BE2C (cell line): ENCODE measurements around the gene PCDHGB2.
"Not testable (repeated sequence)": the region's sequence is repeated elsewhere in the genome, so short reads cannot be mapped to it uniquely, and the experiment has no call there.

Experiments
- DNase-seq: peaks from one replicate; pipeline ENCODE4 v3.0.0-alpha.2; 2020
- H3K27me3 ChIP-seq: fragments of 250-450 bp; sonication (Bioruptor Pico); 2 replicates; pipeline ENCODE4 v1.5.1; 2020; ENCODE audit warnings: mild to moderate bottlenecking
- H3K36me3 ChIP-seq: fragments of 250-450 bp; sonication (Bioruptor Pico); 2 replicates; pipeline ENCODE4 v1.5.1; 2020; ENCODE audit warnings: mild to moderate bottlenecking
- H3K4me1 ChIP-seq: fragments of 250-450 bp; sonication (Bioruptor Pico); 2 replicates; pipeline ENCODE4 v1.5.1; 2020
- H3K4me3 ChIP-seq: 2 replicates; pipeline ENCODE4 v1.5.1; 2011; ENCODE audit warnings: low read depth, low read length
- H3K9me3 ChIP-seq: fragments of 250-450 bp; sonication (Bioruptor Pico); 2 replicates; pipeline ENCODE4 v1.5.1; 2020
- CTCF ChIP-seq: IDR thresholded peaks from 2 replicates; pipeline ENCODE4 v1.5.1; 2012; ENCODE audit warnings: mild to moderate bottlenecking, low read depth, low read length

Gene PCDHGB2

GRCh38 chr5:141342773-141343172, 17.0 kb upstream of the PCDHGB2 start:
- Histone ChIP-seq H3K4me1 (no peaks in the 10 kb centered on the region; the same call in 1 of the 2 replicates), H3K36me3 (peaks cover 3% of the 10 kb centered on the region; the same call in 1 of the 2 replicates), H3K4me3 (no peak overlapping the region), H3K27me3 (no peaks in the 10 kb centered on the region), H3K9me3 (peaks cover 4% of the 10 kb centered on the region)
- no peak for TF ChIP-seq CTCF
- no peak for DNase-seq

DNA sequence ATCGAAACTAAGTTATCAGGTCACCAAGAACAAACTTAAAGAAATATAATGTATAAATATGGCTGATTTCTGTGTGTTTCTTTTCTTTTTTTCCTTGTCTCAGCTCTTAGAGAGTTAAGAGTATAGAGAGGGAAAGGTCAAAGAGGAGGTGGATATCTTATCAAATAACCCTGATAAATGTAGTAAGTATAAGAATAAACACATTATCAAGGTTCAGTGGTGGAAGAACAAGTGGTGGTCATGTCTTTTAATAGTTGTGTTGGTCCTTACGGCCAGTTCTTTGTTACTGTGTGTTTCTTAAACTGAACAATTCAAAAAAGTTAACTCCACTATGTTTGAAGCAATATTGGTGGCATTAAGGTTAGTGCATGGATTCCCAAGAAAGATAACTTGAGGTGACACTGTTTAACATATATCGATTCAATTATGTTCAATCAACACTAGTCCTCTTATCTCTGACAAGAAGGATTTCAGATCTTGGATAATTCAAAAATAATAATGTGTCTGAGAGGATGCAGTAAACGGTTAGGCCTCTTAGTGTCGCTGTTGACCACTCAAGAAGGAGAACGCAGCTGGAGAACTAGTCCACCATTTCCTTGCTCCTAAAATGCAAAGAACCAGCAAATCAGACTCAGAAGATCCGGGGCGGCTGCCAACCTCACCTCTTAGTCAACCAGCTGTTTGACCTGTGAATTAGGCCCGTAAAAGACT, 16.4 kb upstream of the PCDHGB2 start, which contains the start of gene PCDHGA3:
TSS of gene PCDHGA3 (plus strand) at position 588 of the 711 bp plus-strand sequence. CDS start 205 bp downstream, outside the sequence.
- DNase-seq = peak; percentile 41
- TF ChIP-seq CTCF = peak; percentile 68
- no peak within 1 kb of the TSS for H3K4me3 ChIP-seq

GRCh38 chr5:141343953-141344463, 15.8 kb upstream of the PCDHGB2 start:
- DNase-seq = no peak
- no peak for TF ChIP-seq CTCF
- Histone ChIP-seq H3K27me3 (no peaks in the 10 kb centered on the region), H3K4me1 (no peaks in the 10 kb centered on the region; the same call in 1 of the 2 replicates), H3K4me3 (no peak overlapping the region), H3K36me3 (peaks cover 3% of the 10 kb centered on the region; the same call in 1 of the 2 replicates), H3K9me3 (peaks cover 4% of the 10 kb centered on the region)

More for the DNA sequence above, 16.4 kb upstream of the PCDHGB2 start, which contains the start of gene PCDHGA3:
- Histone ChIP-seq H3K27me3 (no peaks in the 10 kb centered on the region), H3K4me1 (no peaks in the 10 kb centered on the region; the same call in 1 of the 2 replicates), H3K36me3 (peaks cover 3% of the 10 kb centered on the region; the same call in 1 of the 2 replicates), H3K9me3 (peaks cover 4% of the 10 kb centered on the region)

GRCh38 chr5:141345327-141345726, 14.5 kb upstream of the PCDHGB2 start:
- peaks cover 3% of the 10 kb centered on the region; the same call in 1 of the 2 replicates for H3K36me3 ChIP-seq
- no peaks in the 10 kb centered on the region for H3K27me3 ChIP-seq
- no peak overlapping the region for H3K4me3 ChIP-seq
- no peak for TF ChIP-seq CTCF
- no peaks in the 10 kb centered on the region; the same call in 1 of the 2 replicates for H3K4me1 ChIP-seq
- no peak for DNase-seq
- H3K9me3 ChIP-seq = peaks cover 4% of the 10 kb centered on the region

- DNase-seq, H3K36me3 ChIP-seq, H3K27me3 ChIP-seq, H3K4me3 ChIP-seq, H3K9me3 ChIP-seq, H3K4me1 ChIP-seq: not testable (repeated sequence)
These were observed 13.8 kb upstream of the PCDHGB2 start for GRCh38 chr5:141346017-141346416.

- H3K9me3 ChIP-seq = peaks cover 2% of the 10 kb centered on the region
- peak within 1 kb of the TSS; percentile 75 for H3K4me3 ChIP-seq
- peak; percentile 82 for DNase-seq
- TF ChIP-seq CTCF = peak; percentile 73
- peaks cover 17% of the 10 kb centered on the region for H3K36me3 ChIP-seq
- H3K27me3 ChIP-seq = no peaks in the 10 kb centered on the region
- no peaks in the 10 kb centered on the region for H3K4me1 ChIP-seq
These were observed 9.7 kb upstream of the PCDHGB2 start, which contains the start of gene PCDHGB1 for GRCh38 chr5:141349917-141350619. PCDHGB1 (plus strand) TSS chr5:141350099; CDS start chr5:141350261, 162 bp downstream.
